DND-41 (cell line): ENCODE data around the gene GNB5.

Experiments used
- CTCF ChIP-seq: IDR thresholded peaks from 2 replicates; pipeline ENCODE4 v1.5.1; 2012; ENCODE audit warnings: borderline replicate concordance, low read length, moderate library complexity, mild to moderate bottlenecking; ENCODE audit not compliant: poor library complexity, severe bottlenecking; ENCODE audit errors: extremely low read depth
- EZH2 ChIP-seq: IDR thresholded peaks from 3 replicates; pipeline ENCODE4 v1.6.1; 2012; ENCODE audit warnings: borderline replicate concordance, low read depth, mild to moderate bottlenecking, moderate library complexity, low read length, inconsistent platforms; ENCODE audit not compliant: severe bottlenecking

- TF ChIP-seq CTCF (no peak), EZH2 (no peak)
These were observed 97.4 kb downstream of the GNB5 start for GRCh38 chr15:52093539-52094510.
